Gastroesophageal sphincter (tissue), 3 donors: ENCODE results near the gene NRXN3.

ENCODE experiments used
- POLR2A ChIP-seq, 2 donors: fragments of 450-650 bp; IDR thresholded peaks; one replicate each; pipeline ENCODE4 v1.6.1; 2017; ENCODE audit warnings: antibody characterized with exemption in 2 of 2, mild to moderate bottlenecking in 2 of 2, moderate library complexity in 1 of 2
- POLR2AphosphoS5 ChIP-seq: sonication (generic); formaldehyde crosslinking; IDR thresholded peaks from one replicate; pipeline ENCODE4 v1.6.1; 2017; ENCODE audit warnings: antibody characterized with exemption
- TF ChIP-seq, protein P1 (sequence below), 4 experiments: fragments of 200-600 bp in 2 of 4; fragments of 450-650 bp in 2 of 4; sonication (generic) in 1 of 4; IDR thresholded peaks; one replicate each; pipeline ENCODE4 v1.5.1; 2017 to 2019; ENCODE audit warnings: antibody characterized with exemption in 4 of 4, mild to moderate bottlenecking in 2 of 4, moderate library complexity in 2 of 4

- TF ChIP-seq, protein P1, sequence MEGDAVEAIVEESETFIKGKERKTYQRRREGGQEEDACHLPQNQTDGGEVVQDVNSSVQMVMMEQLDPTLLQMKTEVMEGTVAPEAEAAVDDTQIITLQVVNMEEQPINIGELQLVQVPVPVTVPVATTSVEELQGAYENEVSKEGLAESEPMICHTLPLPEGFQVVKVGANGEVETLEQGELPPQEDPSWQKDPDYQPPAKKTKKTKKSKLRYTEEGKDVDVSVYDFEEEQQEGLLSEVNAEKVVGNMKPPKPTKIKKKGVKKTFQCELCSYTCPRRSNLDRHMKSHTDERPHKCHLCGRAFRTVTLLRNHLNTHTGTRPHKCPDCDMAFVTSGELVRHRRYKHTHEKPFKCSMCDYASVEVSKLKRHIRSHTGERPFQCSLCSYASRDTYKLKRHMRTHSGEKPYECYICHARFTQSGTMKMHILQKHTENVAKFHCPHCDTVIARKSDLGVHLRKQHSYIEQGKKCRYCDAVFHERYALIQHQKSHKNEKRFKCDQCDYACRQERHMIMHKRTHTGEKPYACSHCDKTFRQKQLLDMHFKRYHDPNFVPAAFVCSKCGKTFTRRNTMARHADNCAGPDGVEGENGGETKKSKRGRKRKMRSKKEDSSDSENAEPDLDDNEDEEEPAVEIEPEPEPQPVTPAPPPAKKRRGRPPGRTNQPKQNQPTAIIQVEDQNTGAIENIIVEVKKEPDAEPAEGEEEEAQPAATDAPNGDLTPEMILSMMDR (IDR thresholded peaks at IDR 0.05): no peak
- TF ChIP-seq POLR2A (IDR thresholded peaks at IDR 0.05) (no peak), POLR2AphosphoS5 (no peak)
These were observed 948.1 kb downstream of the NRXN3 start for GRCh38 chr14:79118291-79118690.
